Panc1 (cell line): Measurements from ENCODE around the gene SIGLEC7. TPM values are rescaled to one million over a fixed set of nuclear protein-coding genes. Genes with fewer than 3 reads are reported as not detected.

Experiments used
- ATAC-seq: fragments of 200-7000 bp; cut with Tn5 transposase; 2 replicates; pipeline ENCODE4 v1.9.1; 2020; ENCODE audit warnings: mild to moderate bottlenecking, moderate library complexity
- BruUV-seq: library from RNA; stranded (reverse); fragments of 400-500 nt; replicated peaks from 2 replicates; lab custom pipeline; 2021; lab: Mats Ljungman, UMichigan
- CTCF ChIA-PET: fragments of 300-600 bp; sonication (Branson Sonifier 250); formaldehyde crosslinking; loops from one replicate; lab custom pipeline; 2022; ENCODE audit warnings: antibody characterized with exemption; lab: Charles Lee
- POLR2A ChIA-PET: fragments of 300-600 bp; sonication (Branson Sonifier 250); formaldehyde crosslinking; loops from one replicate; lab custom pipeline; 2022; ENCODE audit warnings: antibody characterized with exemption; lab: Charles Lee
- DNase-seq: peaks from one replicate; pipeline ENCODE4 v3.0.0-alpha.2; 2010; ENCODE audit warnings: low read depth, low spot score
- H3K27ac ChIP-seq: 2 replicates; pipeline ENCODE4 v1.5.1; 2011; ENCODE audit warnings: mild to moderate bottlenecking, low read length, inconsistent platforms
- H3K27me3 ChIP-seq: fragments of 200-500 bp; sonication (Bioruptor generic); 2 replicates; pipeline ENCODE4 v1.6.0; 2014; ENCODE audit warnings: low read length, inconsistent platforms; ENCODE audit not compliant: control insufficient read depth, insufficient read depth
- H3K36me3 ChIP-seq: fragments of 200-500 bp; sonication (Bioruptor generic); 2 replicates; pipeline ENCODE4 v1.5.1; 2014; ENCODE audit warnings: inconsistent platforms, mild to moderate bottlenecking, low read length, moderate library complexity; ENCODE audit not compliant: control insufficient read depth, insufficient read depth
- H3K4me1 ChIP-seq: 2 replicates; pipeline ENCODE4 v1.5.1; 2011; ENCODE audit warnings: inconsistent platforms, mild to moderate bottlenecking, low read length, moderate library complexity; ENCODE audit not compliant: control insufficient read depth, insufficient read depth
- H3K4me3 ChIP-seq, 2 experiments: 2 replicates each; pipeline ENCODE4 v1.5.1; 2011 to 2012; ENCODE audit warnings: low read depth in 2 of 2, low read length in 2 of 2, mild to moderate bottlenecking in 2 of 2, inconsistent platforms in 1 of 2, moderate library complexity in 1 of 2
- H3K9me3 ChIP-seq: fragments of 200-500 bp; sonication (Bioruptor generic); 2 replicates; pipeline ENCODE4 v1.5.1; 2014; ENCODE audit warnings: low read depth, mild to moderate bottlenecking, inconsistent platforms, low read length, moderate library complexity; ENCODE audit not compliant: control insufficient read depth, insufficient read depth
- POLR2AphosphoS5 ChIP-seq: IDR thresholded peaks from 2 replicates; pipeline ENCODE4 v1.6.1; 2012; ENCODE audit warnings: mild to moderate bottlenecking, low read depth, low read length, moderate library complexity
- SIN3A ChIP-seq: IDR thresholded peaks from 2 replicates; pipeline ENCODE4 v1.6.1; 2012; ENCODE audit warnings: low read depth, mild to moderate bottlenecking, low read length, moderate library complexity, borderline replicate concordance; ENCODE audit not compliant: insufficient read depth
- TCF7L2 ChIP-seq: IDR thresholded peaks from 2 replicates; pipeline ENCODE4 v1.6.1; 2011; ENCODE audit warnings: mild to moderate bottlenecking, low read depth, low read length, inconsistent platforms
- in situ Hi-C: cut with HindIII; loops from 2 replicates; pipeline ENCODE4 v1.10.0; 2016; ENCODE audit warnings: low sequenced_read_pairs, low pct_unique_long_range_greater_than_20kb
- intact Hi-C: fragments of 100-400 bp; cut with micrococcal nuclease; formaldehyde crosslinking; loops from one replicate; pipeline ENCODE4 v1.10.0; 2022; ENCODE audit not compliant: unreplicated experiment
- total RNA-seq: library from RNA; stranded (reverse); gene quantifications from one replicate; pipeline ENCODE4 v1.2.1, GENCODE V29; 2021; ENCODE audit not compliant: unreplicated experiment
- TF ChIP-seq, protein P1 (sequence below), 2 experiments: IDR thresholded peaks; 2 replicates each; pipeline ENCODE4 v1.6.1; 2011 to 2012; ENCODE audit warnings: low read depth in 2 of 2, control low read depth in 1 of 2, low read length in 1 of 2, mild to moderate bottlenecking in 1 of 2, moderate library complexity in 1 of 2; ENCODE audit not compliant: insufficient read depth in 1 of 2
- TF ChIP-seq, protein P2 (sequence below): fragments of 450-650 bp; IDR thresholded peaks from 2 replicates; pipeline ENCODE4 v1.5.1; 2017; ENCODE audit warnings: mild to moderate bottlenecking

Gene SIGLEC7
- total RNA-seq, 1 experiment from 2014 or later, result not detected

DNA sequence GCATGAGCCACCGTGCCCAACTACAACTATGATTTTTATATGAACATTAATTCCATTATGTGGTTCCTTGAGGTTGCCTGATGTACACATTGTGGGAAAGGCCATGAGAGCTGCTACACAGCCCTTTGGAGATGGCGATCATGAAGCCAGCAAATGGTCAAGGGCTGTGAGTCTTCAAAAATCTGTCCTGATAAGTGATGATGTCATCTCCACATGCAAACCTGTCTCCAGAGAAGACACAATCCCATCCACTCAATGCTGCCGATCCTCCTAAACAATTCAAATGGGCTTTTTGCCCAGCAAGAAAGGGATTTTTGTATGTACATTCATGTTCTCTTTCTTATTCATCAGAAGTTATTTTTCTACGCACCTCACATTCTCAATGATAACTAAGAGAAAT is 17.6 kb downstream of the SIGLEC7 start:
- DNase-seq (no peak), ATAC-seq (no peak)
- ChIA-PET POLR2A (no interaction called here), CTCF (no interaction called here)
- TF ChIP-seq SIN3A (no peak), POLR2AphosphoS5 (no peak), TCF7L2 (no peak)
- TF ChIP-seq, protein P1, sequence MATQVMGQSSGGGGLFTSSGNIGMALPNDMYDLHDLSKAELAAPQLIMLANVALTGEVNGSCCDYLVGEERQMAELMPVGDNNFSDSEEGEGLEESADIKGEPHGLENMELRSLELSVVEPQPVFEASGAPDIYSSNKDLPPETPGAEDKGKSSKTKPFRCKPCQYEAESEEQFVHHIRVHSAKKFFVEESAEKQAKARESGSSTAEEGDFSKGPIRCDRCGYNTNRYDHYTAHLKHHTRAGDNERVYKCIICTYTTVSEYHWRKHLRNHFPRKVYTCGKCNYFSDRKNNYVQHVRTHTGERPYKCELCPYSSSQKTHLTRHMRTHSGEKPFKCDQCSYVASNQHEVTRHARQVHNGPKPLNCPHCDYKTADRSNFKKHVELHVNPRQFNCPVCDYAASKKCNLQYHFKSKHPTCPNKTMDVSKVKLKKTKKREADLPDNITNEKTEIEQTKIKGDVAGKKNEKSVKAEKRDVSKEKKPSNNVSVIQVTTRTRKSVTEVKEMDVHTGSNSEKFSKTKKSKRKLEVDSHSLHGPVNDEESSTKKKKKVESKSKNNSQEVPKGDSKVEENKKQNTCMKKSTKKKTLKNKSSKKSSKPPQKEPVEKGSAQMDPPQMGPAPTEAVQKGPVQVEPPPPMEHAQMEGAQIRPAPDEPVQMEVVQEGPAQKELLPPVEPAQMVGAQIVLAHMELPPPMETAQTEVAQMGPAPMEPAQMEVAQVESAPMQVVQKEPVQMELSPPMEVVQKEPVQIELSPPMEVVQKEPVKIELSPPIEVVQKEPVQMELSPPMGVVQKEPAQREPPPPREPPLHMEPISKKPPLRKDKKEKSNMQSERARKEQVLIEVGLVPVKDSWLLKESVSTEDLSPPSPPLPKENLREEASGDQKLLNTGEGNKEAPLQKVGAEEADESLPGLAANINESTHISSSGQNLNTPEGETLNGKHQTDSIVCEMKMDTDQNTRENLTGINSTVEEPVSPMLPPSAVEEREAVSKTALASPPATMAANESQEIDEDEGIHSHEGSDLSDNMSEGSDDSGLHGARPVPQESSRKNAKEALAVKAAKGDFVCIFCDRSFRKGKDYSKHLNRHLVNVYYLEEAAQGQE (IDR thresholded peaks at IDR 0.05; ENCODE audit: insufficient read depth in 1 of 2, low read depth in 2 of 2, low read length in 1 of 2), result no peak
- TF ChIP-seq, protein P2, sequence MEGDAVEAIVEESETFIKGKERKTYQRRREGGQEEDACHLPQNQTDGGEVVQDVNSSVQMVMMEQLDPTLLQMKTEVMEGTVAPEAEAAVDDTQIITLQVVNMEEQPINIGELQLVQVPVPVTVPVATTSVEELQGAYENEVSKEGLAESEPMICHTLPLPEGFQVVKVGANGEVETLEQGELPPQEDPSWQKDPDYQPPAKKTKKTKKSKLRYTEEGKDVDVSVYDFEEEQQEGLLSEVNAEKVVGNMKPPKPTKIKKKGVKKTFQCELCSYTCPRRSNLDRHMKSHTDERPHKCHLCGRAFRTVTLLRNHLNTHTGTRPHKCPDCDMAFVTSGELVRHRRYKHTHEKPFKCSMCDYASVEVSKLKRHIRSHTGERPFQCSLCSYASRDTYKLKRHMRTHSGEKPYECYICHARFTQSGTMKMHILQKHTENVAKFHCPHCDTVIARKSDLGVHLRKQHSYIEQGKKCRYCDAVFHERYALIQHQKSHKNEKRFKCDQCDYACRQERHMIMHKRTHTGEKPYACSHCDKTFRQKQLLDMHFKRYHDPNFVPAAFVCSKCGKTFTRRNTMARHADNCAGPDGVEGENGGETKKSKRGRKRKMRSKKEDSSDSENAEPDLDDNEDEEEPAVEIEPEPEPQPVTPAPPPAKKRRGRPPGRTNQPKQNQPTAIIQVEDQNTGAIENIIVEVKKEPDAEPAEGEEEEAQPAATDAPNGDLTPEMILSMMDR, result no peak
- Histone ChIP-seq H3K27ac (no peak overlapping the region), H3K9me3 (no peaks in the 10 kb centered on the region), H3K4me1 (no peaks in the 10 kb centered on the region), H3K27me3 (no peaks in the 10 kb centered on the region), H3K36me3 (no peaks in the 10 kb centered on the region), H3K4me3 (no peak overlapping the region)
- in situ Hi-C loops (no loop called here), intact Hi-C loops (loop anchor here (5.0 kb wide), 1 partner anchor 98 kb away; no protein-coding TSS in a partner anchor)
- no TSS peak for BruUV-seq

DNA sequence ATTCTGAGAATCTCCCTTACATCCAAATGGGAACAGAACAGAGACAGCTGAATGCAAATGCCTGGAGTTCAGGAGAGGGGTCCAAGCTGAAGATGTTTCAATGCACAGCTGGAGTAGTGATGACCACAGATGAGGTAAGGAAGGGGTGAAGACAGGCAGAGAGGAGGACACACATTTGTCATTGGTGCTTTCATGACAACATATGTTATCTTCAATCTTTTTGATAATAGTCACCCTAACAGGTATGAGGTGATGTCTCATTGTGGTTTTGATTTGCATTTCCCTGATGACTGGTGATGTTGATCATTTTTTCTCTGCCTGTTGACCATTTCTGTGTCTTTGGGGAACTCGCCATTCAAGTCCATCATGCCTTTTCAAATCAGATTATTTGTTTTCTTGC is 19.2 kb downstream of the SIGLEC7 start:
- ChIA-PET CTCF (no interaction called here), POLR2A (no interaction called here)
- BruUV-seq, result no TSS peak

More for the DNA sequence above, 19.2 kb downstream of the SIGLEC7 start:
- TF ChIP-seq SIN3A, result no peak
- no peak for TF ChIP-seq POLR2AphosphoS5
- TF ChIP-seq TCF7L2, result no peak
- TF ChIP-seq, protein P1 (IDR thresholded peaks at IDR 0.05; ENCODE audit: insufficient read depth in 1 of 2, low read depth in 2 of 2, low read length in 1 of 2), result no peak
- TF ChIP-seq, protein P2, result no peak
- no peaks in the 10 kb centered on the region for H3K36me3 ChIP-seq
- no peak for DNase-seq
- intact Hi-C loops (no loop called here), in situ Hi-C loops (no loop called here)
- H3K4me3 ChIP-seq, result no peak overlapping the region
- H3K27ac ChIP-seq, result no peak overlapping the region
- no peaks in the 10 kb centered on the region for H3K4me1 ChIP-seq
- no peak for ATAC-seq
- H3K9me3 ChIP-seq, result no peaks in the 10 kb centered on the region
- H3K27me3 ChIP-seq, result peaks cover 2% of the 10 kb centered on the region; the same call in 1 of the 2 replicates
